Natural killer cell treated with Interleukin-12 subunit alpha and Interleukin-12 subunit beta and Interleukin-15 and Interleukin-18, amount 100 ng/mL, for 72 hours (primary cell): ENCODE data around the gene MRTFA. TPM values are rescaled to one million over a fixed set of nuclear protein-coding genes. Genes with fewer than 3 reads are reported as not detected.
"Not testable (repeated sequence)": the region's sequence is repeated elsewhere in the genome, so short reads cannot be mapped to it uniquely, and the experiment has no call there.

ENCODE experiments used
- ATAC-seq, 2 donors: fragments of 150-1000 bp; cut with Tn5 transposase in 1 of 2; sonication (Bioruptor Pico), chemical (Tn5 transposase) in 1 of 2; 2 replicates each; pipeline ENCODE4 v1.10.0; 2021
- DNase-seq: peaks from one replicate; pipeline ENCODE4 v3.0.0; 2022; ENCODE audit warnings: low spot score
- H3K27ac Mint-ChIP-seq, 2 donors: 1 replicate in 1 of 2; 2 replicates in 1 of 2; pipeline ENCODE4 v1.8.0; 2022; ENCODE audit warnings: mixed read lengths in 2 of 2, mild to moderate bottlenecking in 1 of 2, moderate library complexity in 1 of 2
- H3K27me3 Mint-ChIP-seq, 2 donors: 1 replicate in 1 of 2; 2 replicates in 1 of 2; pipeline ENCODE4 v1.8.0; 2022; ENCODE audit warnings: mixed read lengths in 2 of 2
- H3K36me3 Mint-ChIP-seq: one replicate; pipeline ENCODE4 v1.8.0; 2022; ENCODE audit warnings: mixed read lengths
- H3K4me1 Mint-ChIP-seq, 2 donors: 1 replicate in 1 of 2; 2 replicates in 1 of 2; pipeline ENCODE4 v1.8.0; 2022; ENCODE audit warnings: low read depth in 2 of 2, mixed read lengths in 2 of 2, mild to moderate bottlenecking in 1 of 2
- H3K4me3 Mint-ChIP-seq: one replicate; pipeline ENCODE4 v1.8.0; 2022; ENCODE audit warnings: mixed read lengths
- H3K9me3 Mint-ChIP-seq: 2 replicates; pipeline ENCODE4 v1.8.0; 2022; ENCODE audit warnings: mixed read lengths
- total RNA-seq, 2 donors: library from RNA; stranded (reverse); gene quantifications; one replicate each; pipeline ENCODE4 v1.2.3, GENCODE V29; 2022

Gene MRTFA
- total RNA-seq, 2 donors from 2014 or later = 53.4 to 86.9 TPM

DNA sequence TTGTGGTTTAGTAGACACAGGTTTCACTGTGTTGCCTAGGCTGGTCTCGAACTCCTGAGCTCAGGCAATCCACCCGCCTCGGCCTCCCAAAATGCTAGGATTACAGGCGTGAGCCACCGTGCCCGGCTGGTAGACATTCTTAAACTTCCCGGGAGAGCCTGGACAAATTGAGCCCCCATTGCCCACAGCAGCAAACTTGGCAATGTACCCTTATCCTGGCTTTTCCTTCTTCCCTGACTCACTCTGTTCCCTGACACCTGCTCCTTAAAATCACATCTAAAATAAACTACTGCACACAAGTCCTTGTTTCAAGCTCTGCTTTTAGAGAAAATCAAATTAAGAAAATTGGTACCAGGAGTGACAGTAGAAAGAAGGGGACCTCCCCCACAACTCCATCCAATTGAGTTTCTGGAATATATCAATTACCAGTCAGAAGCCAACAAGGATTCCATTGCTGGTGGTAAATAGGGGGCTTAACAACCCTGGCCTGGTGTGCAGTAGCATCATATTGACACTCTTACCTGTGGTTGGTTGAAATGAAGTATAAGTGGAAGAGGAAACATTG is 35.4 kb upstream of the MRTFA start:
- ATAC-seq (no peak), DNase-seq (no peak)
- Mint-ChIP-seq H3K36me3 (no peaks in the 10 kb centered on the region), H3K4me1 (peaks cover 20 to 24% of the 10 kb centered on the region in 2 donors), H3K27ac (no peak overlapping the region), H3K4me3 (no peak overlapping the region), H3K9me3 (no peaks in the 10 kb centered on the region), H3K27me3 (peaks cover 0 to 12% of the 10 kb centered on the region in 2 donors)

DNA sequence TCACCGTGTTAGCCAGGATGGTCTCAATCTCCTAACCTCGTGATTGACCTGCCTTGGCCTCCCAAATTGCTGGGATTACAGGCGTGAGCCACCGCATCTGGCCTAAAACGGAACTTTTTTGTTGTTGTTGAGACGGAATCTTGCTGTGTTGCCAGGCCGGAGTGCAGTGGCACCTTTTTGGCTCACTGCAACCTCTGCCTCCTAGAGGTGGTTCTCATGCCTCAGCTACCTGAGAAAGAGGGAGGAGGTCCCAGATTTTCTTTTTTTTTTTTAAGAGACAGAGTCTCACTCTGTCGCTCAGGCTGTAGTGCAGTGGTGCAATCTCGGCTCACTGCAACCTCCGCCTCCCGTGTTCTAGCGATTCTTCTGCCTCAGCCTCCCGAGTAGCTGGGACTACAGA is 34.9 kb upstream of the MRTFA start:
- ATAC-seq (no peak), DNase-seq (no peak)
- Mint-ChIP-seq H3K27me3 (peaks cover 0 to 12% of the 10 kb centered on the region in 2 donors), H3K36me3 (no peaks in the 10 kb centered on the region), H3K27ac (no peak overlapping the region), H3K4me1 (peaks cover 20 to 24% of the 10 kb centered on the region in 2 donors), H3K9me3 (no peaks in the 10 kb centered on the region), H3K4me3 (no peak overlapping the region)

DNA sequence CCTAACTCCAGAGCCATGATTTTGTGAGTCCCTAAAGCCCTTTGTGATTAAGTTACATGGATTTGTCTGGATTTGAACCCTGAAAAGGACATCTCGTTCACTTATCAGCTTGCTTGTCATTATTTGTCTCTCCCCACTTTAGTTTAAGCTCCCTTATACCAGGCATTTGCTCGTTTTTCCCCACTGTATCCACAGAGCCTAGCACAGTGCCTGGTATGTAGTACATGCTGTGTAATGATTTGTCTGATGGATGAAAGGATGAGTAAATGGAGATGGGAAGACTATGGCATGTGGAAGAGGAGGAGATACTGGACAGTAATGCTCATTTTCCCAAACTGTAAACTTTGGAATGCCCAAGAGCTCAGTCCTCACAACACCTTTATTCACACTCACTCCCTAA is 33.5 kb upstream of the MRTFA start:
- peak overlapping the region; percentile 64 to 66 for H3K27ac Mint-ChIP-seq
- DNase-seq = no peak

DNA sequence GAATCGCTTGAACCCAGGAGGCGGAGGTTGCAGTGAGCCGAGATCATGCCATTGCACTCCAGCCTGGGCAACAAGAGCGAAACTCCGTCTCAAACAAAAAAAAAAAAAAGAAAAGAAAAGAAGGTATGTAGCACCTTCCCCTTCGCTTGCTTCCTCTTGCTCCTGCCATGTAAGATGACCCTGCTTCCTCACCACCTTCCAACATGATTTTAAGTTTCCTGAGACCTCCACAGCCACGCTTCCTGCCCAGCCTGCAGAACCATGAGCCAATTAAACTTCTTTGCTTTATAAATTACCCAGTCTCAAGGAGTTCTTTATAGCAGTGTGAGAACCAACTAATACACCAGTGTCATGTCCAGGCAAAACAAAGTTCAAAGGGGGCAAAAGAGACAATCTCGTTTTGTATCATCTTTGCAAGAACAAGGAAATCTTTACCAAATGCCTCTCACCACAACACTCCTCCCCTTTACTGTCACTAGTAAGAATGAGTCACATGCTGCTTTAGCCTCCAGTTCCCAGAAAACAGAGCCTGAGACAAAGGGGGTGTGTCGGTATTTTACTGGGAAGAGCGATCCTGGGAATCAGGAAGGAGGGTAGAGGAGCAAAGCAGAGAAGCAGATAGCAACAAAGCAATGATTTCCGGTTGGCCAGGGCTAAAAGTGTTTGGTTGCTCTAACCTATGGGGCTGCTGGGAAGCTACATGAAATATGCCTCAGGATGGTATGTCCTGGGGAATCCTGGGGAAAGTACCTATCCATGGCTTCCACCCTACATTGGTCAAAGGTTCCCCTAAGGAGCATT is 32.3 kb upstream of the MRTFA start:
- no peak for DNase-seq
- H3K27ac Mint-ChIP-seq = peak overlapping the region; percentile 64 to 66

More for the DNA sequence above, 33.5 kb upstream of the MRTFA start:
- Mint-ChIP-seq H3K4me1 (peaks cover 20 to 24% of the 10 kb centered on the region in 2 donors), H3K27me3 (peaks cover 0 to 12% of the 10 kb centered on the region in 2 donors), H3K4me3 (no peak overlapping the region), H3K36me3 (no peaks in the 10 kb centered on the region), H3K9me3 (no peaks in the 10 kb centered on the region)
- ATAC-seq = no peak

DNA sequence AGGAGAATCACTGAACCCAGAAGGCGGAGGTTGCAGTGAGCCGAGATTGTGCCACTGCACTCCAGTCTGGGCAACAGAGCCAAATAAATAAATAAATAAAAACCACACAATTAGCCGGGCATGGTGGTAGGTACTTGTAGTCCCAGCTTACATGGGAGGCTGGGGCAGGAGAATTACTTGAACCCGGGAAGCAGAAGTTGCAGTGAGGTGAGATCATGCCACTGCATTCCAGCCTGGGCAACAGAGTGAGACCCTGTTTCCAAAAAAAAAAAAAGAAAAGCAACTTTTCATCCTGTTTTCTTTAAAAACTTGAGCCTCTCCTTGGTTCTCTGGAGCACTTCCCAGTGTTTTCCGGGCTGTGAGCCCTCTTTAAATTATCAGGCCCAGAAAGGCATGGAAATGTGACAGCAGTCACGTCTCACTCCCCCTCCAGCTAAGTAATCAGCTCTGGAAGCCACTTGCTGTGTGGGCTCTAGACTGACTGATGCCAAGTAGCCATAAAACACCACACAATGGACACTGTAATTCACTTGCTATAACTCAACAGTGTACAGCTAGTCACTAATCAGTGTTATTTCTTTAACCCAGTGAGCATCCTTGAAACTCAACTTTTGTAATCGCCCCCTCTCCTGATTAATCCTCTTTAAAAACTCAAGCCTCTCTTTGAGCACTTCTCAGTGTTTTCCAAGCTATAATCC is 29.8 kb upstream of the MRTFA start:
- no peak for DNase-seq
- Mint-ChIP-seq H3K9me3 (no peaks in the 10 kb centered on the region), H3K4me3 (no peak overlapping the region), H3K27ac (no peak overlapping the region), H3K27me3 (peaks cover 0 to 7% of the 10 kb centered on the region in 2 donors), H3K36me3 (no peaks in the 10 kb centered on the region), H3K4me1 (peaks cover 20 to 24% of the 10 kb centered on the region in 2 donors)
- no peak for ATAC-seq

More for the DNA sequence above, 32.3 kb upstream of the MRTFA start:
- ATAC-seq = peak; percentile 71 to 78
- Mint-ChIP-seq H3K9me3 (no peaks in the 10 kb centered on the region), H3K27me3 (peaks cover 0 to 12% of the 10 kb centered on the region in 2 donors), H3K36me3 (no peaks in the 10 kb centered on the region), H3K4me1 (peaks cover 20 to 24% of the 10 kb centered on the region in 2 donors), H3K4me3 (peak overlapping the region; percentile 82)

DNA sequence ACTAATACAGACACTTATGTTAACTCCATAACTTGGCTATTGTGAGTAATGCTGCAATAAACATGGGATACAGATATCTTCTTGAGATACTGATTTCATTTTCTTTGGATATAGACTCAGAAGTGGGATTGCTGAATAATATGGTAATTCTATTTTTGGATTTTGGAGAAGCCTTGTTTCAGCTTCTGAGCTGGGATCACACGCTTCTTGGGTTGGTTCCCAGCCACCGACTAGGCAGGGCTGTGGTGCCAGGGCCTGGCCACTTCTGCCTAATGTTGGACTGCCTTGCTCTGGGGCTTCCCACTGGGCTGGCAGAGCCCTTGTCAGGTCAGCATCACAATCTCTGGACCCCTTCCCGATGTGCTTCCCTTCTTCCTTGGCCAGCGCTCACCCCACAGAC is 28.8 kb upstream of the MRTFA start:
- peaks cover 0 to 7% of the 10 kb centered on the region in 2 donors for H3K27me3 Mint-ChIP-seq
- ATAC-seq = no peak
- H3K4me1 Mint-ChIP-seq = peaks cover 20 to 24% of the 10 kb centered on the region in 2 donors
- no peak for DNase-seq
- no peak overlapping the region for H3K4me3 Mint-ChIP-seq
- H3K9me3 Mint-ChIP-seq = no peaks in the 10 kb centered on the region
- H3K27ac Mint-ChIP-seq = peak overlapping the region in 1 of 2 donors; percentile 39
- no peaks in the 10 kb centered on the region for H3K36me3 Mint-ChIP-seq

DNA sequence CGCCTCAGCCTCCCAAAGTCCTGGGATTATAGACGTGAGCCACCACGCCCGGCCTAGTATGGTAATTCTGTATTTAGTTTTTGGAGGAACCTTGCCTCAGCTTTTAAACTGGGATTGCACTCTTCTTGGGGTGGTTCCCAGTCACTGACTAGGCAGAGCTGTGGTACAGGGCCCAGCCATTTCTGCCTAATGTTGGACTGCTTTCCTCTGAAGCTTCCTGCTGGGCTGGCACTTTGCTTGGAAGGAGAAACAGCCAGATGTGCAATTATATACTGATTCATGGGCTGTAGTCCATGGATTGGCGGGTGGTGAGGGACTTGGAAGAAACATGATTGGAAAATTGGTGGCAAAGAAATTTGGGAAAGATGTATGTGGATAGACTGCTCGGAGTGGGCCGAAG is 25.2 kb upstream of the MRTFA start:
- Mint-ChIP-seq H3K27me3 (no peaks in the 10 kb centered on the region), H3K27ac (no peak overlapping the region), H3K4me1 (no peaks in the 10 kb centered on the region), H3K36me3 (no peaks in the 10 kb centered on the region), H3K4me3 (no peak overlapping the region), H3K9me3 (no peaks in the 10 kb centered on the region)
- DNase-seq = no peak
- ATAC-seq = no peak

DNA sequence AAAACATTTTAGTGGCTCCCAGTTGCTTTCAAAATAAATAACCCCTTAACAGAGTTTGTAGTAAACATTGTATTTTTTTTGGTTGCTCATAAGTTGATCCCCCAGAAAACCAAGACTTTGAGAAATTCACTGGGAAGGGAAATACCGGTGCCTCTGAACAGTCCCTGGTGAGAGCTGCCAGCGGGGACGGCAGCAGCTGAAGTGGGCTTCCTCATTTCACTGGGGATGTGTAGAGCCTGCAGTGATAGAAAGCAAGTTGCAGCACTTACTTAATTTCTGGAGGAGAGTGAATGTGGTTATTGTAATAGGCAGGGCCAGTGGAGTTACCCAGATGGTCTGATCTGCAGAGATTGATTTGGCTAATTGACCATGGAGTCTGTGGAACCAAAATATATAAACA is 24.2 kb upstream of the MRTFA start:
- ATAC-seq (no peak), DNase-seq (no peak)
- Mint-ChIP-seq H3K4me3 (no peak overlapping the region), H3K27me3 (no peaks in the 10 kb centered on the region), H3K4me1 (no peaks in the 10 kb centered on the region), H3K27ac (no peak overlapping the region), H3K9me3 (no peaks in the 10 kb centered on the region), H3K36me3 (no peaks in the 10 kb centered on the region)

DNA sequence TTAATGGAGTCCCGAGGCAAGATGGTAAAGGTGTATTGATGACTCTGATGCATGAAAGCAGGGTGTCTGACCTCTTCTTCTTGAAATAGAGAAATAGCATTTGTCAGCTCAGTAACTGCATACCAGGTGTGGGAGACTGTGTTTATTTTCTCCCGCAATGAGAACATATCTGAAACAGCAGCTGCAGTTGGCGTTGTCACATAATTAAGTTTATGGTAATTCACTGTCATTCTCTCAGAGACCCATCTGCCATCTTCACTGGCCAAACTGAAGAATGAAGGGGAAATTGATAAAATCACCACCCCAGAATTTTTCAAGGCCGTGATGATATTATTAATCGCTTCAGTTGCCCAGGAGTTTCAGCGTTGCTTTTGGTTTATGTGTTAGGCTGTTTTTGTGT is 22.6 kb upstream of the MRTFA start:
- no peaks in the 10 kb centered on the region for H3K36me3 Mint-ChIP-seq
- no peaks in the 10 kb centered on the region for H3K27me3 Mint-ChIP-seq
- peaks cover 0 to 4% of the 10 kb centered on the region in 2 donors for H3K4me1 Mint-ChIP-seq
- no peaks in the 10 kb centered on the region for H3K9me3 Mint-ChIP-seq
- H3K27ac Mint-ChIP-seq = no peak overlapping the region
- DNase-seq (no peak), ATAC-seq (no peak)
- H3K4me3 Mint-ChIP-seq = no peak overlapping the region

DNA sequence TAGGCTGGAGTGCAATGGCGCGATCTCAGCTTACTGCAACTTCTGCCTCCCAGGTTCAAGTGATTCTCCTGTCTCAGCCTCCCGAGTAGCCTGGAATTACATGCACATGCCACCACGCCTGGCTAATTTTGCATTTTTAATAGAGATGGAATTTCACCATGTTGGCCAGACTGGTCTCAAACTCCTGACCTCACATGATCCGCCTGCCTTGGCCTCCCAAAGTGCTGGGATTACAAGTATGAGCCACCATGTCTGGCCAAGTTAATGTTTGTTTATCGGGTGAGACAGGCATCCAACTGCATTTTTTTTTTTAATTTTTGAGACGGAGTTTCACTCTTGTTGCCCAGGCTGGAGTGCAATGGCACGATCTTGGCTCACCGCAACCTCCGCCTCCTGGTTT is 20.1 kb upstream of the MRTFA start:
- H3K27ac Mint-ChIP-seq, H3K27me3 Mint-ChIP-seq, H3K4me3 Mint-ChIP-seq, H3K36me3 Mint-ChIP-seq, DNase-seq, ATAC-seq, H3K9me3 Mint-ChIP-seq: not testable (repeated sequence)
- H3K4me1 Mint-ChIP-seq = peaks cover 4 to 13% of the 10 kb centered on the region in 2 donors

DNA sequence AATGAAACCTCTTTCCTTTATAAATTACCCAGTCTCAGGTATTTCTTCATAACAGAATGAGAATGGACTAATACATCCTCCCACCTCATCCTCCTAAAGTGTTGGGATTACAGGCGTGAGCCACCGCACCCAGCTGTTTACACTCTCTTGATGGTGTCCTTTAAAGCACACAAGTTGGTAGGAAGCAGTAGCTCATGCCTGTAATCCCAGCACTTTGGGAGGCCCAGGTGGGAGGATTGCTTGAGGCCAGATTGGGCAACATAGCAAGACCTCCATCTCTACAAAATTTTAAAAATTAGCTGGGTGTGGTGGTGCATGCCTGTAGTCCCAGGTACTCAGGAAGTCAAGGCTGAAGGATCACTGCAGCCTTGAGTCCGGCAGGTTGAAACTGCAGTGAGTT is 19.4 kb upstream of the MRTFA start:
- not testable (repeated sequence) for DNase-seq, ATAC-seq, H3K27ac Mint-ChIP-seq, H3K27me3 Mint-ChIP-seq, H3K36me3 Mint-ChIP-seq, H3K4me3 Mint-ChIP-seq, H3K9me3 Mint-ChIP-seq
- H3K4me1 Mint-ChIP-seq = peaks cover 4 to 17% of the 10 kb centered on the region in 2 donors

DNA sequence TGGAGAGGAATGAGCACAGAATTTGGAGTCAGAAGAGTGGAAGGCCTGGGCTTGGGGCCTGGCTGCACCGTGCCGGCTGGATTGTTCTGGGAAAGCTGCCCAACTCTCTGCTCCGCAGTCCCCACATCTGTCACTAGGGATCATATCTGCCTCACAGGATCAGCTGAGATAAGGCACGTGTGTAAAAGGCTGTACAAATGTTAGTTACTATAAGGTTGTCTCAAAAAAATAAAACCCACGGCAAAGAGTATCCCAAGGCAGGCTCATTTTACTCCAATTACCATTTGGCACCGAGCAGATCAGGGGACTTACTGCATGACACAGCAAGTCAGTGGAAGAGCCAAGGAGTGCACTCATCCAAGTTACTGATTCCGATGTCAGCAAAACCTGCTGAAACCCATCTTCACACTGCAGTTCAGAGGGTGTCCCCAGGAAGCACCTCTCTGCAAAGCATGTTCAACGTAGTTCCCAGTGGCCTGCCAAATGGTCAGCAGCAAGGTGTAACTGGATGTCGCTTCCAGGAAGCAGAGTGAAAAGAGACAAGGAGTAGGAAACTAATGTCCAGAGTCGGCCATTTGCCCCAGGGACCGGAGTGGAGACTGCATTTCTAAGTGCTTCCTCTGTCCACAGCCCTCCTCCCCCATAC is 18.1 kb upstream of the MRTFA start:
- Mint-ChIP-seq H3K9me3 (no peaks in the 10 kb centered on the region), H3K4me1 (peaks cover 4 to 17% of the 10 kb centered on the region in 2 donors), H3K27ac (no peak overlapping the region), H3K27me3 (peaks cover 0 to 2% of the 10 kb centered on the region in 2 donors), H3K36me3 (no peaks in the 10 kb centered on the region), H3K4me3 (no peak overlapping the region)
- ATAC-seq (no peak), DNase-seq (no peak)

DNA sequence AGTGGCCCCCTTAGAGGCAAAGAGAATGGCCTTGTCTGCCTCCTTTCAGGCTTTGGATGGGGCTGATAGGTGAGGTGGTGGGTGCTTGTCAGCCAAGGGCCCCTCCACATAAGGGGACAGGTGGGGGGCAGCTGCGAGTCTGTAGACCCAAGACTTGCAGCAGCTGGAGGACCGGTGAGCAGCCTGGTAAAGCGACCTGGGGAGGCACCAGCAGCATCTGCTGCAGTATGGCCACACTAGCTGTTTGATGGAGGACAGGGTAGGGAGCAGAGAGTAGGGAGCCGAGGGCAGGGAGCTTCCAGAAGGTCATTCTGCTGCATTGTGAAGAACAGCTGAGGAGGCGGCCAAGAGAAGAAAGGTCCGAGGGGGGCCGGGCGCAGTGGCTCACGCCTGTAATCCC is 16.8 kb upstream of the MRTFA start:
- no peaks in the 10 kb centered on the region for H3K9me3 Mint-ChIP-seq
- ATAC-seq = no peak
- no peaks in the 10 kb centered on the region for H3K36me3 Mint-ChIP-seq
- H3K4me3 Mint-ChIP-seq = no peak overlapping the region
- no peak for DNase-seq
- peaks cover 0 to 2% of the 10 kb centered on the region in 2 donors for H3K27me3 Mint-ChIP-seq
- no peak overlapping the region for H3K27ac Mint-ChIP-seq
- H3K4me1 Mint-ChIP-seq = peaks cover 4 to 17% of the 10 kb centered on the region in 2 donors
